GM12878 (cell line): ENCODE results near the gene RNASEH2B. TPM values are rescaled to one million over a fixed set of nuclear protein-coding genes. Genes with fewer than 3 reads are reported as not detected.

Source experiments
- ATAC-seq: fragments of 200-7000 bp; cut with Tn5 transposase; 3 replicates; pipeline ENCODE4 v1.9.1; 2020; ENCODE audit warnings: mild to moderate bottlenecking, moderate library complexity
- BruUV-seq: library from RNA; stranded (reverse); fragments of 400-500 nt; replicated peaks from 2 replicates; lab custom pipeline; 2021; lab: Mats Ljungman, UMichigan
- CTCF ChIA-PET: fragments of 300-600 bp; sonication (Branson Sonifier 250); formaldehyde crosslinking; extraction: SDS; loops from one replicate; lab custom pipeline; 2021; ENCODE audit warnings: inconsistent platforms; lab: Yijun Ruan, JAX
- POLR2A ChIA-PET: fragments of 350-600 bp; formaldehyde crosslinking; extraction: SDS; loops from one replicate; lab custom pipeline; 2021; ENCODE audit warnings: inconsistent platforms; lab: Charles Lee
- RAD21 ChIA-PET: fragments of 300-600 bp; sonication (Branson Sonifier 250); formaldehyde crosslinking; loops from one replicate; lab custom pipeline; 2023; ENCODE audit warnings: antibody characterized with exemption; ENCODE audit not compliant: unreplicated experiment; lab: Charles Lee
- SMC1A ChIA-PET: fragments of 300-600 bp; sonication (Branson Sonifier 250); formaldehyde crosslinking; loops from one replicate; lab custom pipeline; 2023; ENCODE audit not compliant: unreplicated experiment, uncharacterized antibody; lab: Charles Lee
- DNase-seq: peaks from one replicate; pipeline ENCODE4 v3.0.0-alpha.2; 2011; ENCODE audit warnings: low read depth, low spot score
- FAIRE-seq: peaks from 3 replicates; lab custom pipeline; 2011; peaks lifted over from hg19 to GRCh38; lab: Jason Lieb, UNC
- H2AFZ ChIP-seq: 2 replicates; pipeline ENCODE4 v1.6.0; 2011; ENCODE audit warnings: low read depth, low read length, control low read depth; ENCODE audit not compliant: control insufficient read depth
- H3K27ac ChIP-seq: 2 replicates; pipeline ENCODE4 v1.5.1; 2011; ENCODE audit warnings: control low read depth; ENCODE audit not compliant: control insufficient read depth, insufficient read depth
- H3K27me3 ChIP-seq, 2 experiments: replicated peaks in 1 of 2; 2 replicates each; pipeline versions ENCODE4 v1.6.0 to v1.6.1; 2011; ENCODE audit warnings: low read length in 1 of 2; ENCODE audit not compliant: control insufficient read depth in 2 of 2, insufficient read depth in 2 of 2
- H3K36me3 ChIP-seq, 2 experiments: 2 replicates each; pipeline ENCODE4 v1.5.1; 2011; ENCODE audit warnings: low read length in 1 of 2; ENCODE audit not compliant: control insufficient read depth in 2 of 2, insufficient read depth in 2 of 2
- H3K4me1 ChIP-seq: 2 replicates; pipeline ENCODE4 v1.6.1; 2011; ENCODE audit warnings: mild to moderate bottlenecking, low read length, moderate library complexity, mixed read lengths; ENCODE audit not compliant: control insufficient read depth, insufficient read depth
- H3K4me2 ChIP-seq: 2 replicates; pipeline ENCODE4 v1.6.0; 2011; ENCODE audit warnings: control low read depth; ENCODE audit not compliant: control insufficient read depth, insufficient read depth
- H3K4me3 ChIP-seq: fragments of 200-600 bp; sonication (generic); 2 replicates; pipeline ENCODE4 v1.5.1; 2016
- H3K79me2 ChIP-seq: 2 replicates; pipeline ENCODE4 v1.6.0; 2011; ENCODE audit warnings: low read length; ENCODE audit not compliant: control insufficient read depth, insufficient read depth
- H3K9ac ChIP-seq: 2 replicates; pipeline ENCODE4 v1.8.0; 2011; ENCODE audit warnings: low read length, control low read depth, mixed read lengths; ENCODE audit not compliant: control insufficient read depth, insufficient read depth
- H3K9me3 ChIP-seq: replicated peaks from 3 replicates; pipeline ENCODE4 v1.5.1; 2011; ENCODE audit warnings: mild to moderate bottlenecking, low read length; ENCODE audit not compliant: control insufficient read depth, insufficient read depth
- H4K20me1 ChIP-seq: 2 replicates; pipeline ENCODE4 v1.6.0; 2011; ENCODE audit not compliant: control insufficient read depth, insufficient read depth
- BHLHE40 ChIP-seq, 2 experiments: fragments of 450-650 bp in 1 of 2; IDR thresholded peaks; 2 replicates each; pipeline ENCODE4 v1.6.1; 2011 to 2017; ENCODE audit warnings: low read depth in 2 of 2, borderline replicate concordance in 1 of 2, improper control_type of control experiment in 1 of 2, low read length in 1 of 2, mild to moderate bottlenecking in 1 of 2
- CTCF ChIP-seq, 3 experiments: IDR thresholded peaks in 2 of 3; conservative IDR thresholded peaks in 1 of 3; 2 replicates each; pipeline ENCODE4 v1.5.1; 2011; ENCODE audit warnings: low read depth in 3 of 3, low read length in 3 of 3, mild to moderate bottlenecking in 3 of 3, control low read depth in 2 of 3, moderate library complexity in 2 of 3, inconsistent platforms in 1 of 3, mixed read lengths in 1 of 3; ENCODE audit not compliant: control insufficient read depth in 2 of 3, insufficient read depth in 1 of 3; ENCODE audit errors: extremely low read depth in 1 of 3
- FOS ChIP-seq: IDR thresholded peaks from 3 replicates; pipeline ENCODE4 v1.6.1; 2011; ENCODE audit warnings: borderline replicate concordance; ENCODE audit not compliant: insufficient read length; ENCODE audit errors: extremely low read depth
- GATAD2B ChIP-seq: fragments of 450-650 bp; conservative IDR thresholded peaks from 2 replicates; pipeline ENCODE4 v1.6.1; 2017; ENCODE audit warnings: low read depth, mild to moderate bottlenecking, moderate library complexity
- NR2C2 ChIP-seq: IDR thresholded peaks from 2 replicates; pipeline ENCODE4 v1.6.1; 2011; ENCODE audit warnings: borderline replicate concordance, low read depth; ENCODE audit not compliant: control insufficient read depth, insufficient read length
- RUNX3 ChIP-seq: IDR thresholded peaks from 2 replicates; pipeline ENCODE4 v1.6.1; 2012; ENCODE audit warnings: low read length, inconsistent platforms
- SUPT20H ChIP-seq: IDR thresholded peaks from 2 replicates; pipeline ENCODE4 v1.6.1; 2011; ENCODE audit warnings: low read depth, mild to moderate bottlenecking, low read length, moderate library complexity, borderline replicate concordance; ENCODE audit not compliant: control insufficient read depth
- TAF1 ChIP-seq: IDR thresholded peaks from 2 replicates; pipeline ENCODE4 v1.6.1; 2011; ENCODE audit warnings: mild to moderate bottlenecking, low read depth, low read length, borderline replicate concordance
- WGBS: methylation state at CpG from one replicate; pipeline ENCODE4 v1.1.6; 2016; ENCODE audit warnings: low lambda C conversion rate; ENCODE audit not compliant: insufficient replicate concordance, insufficient coverage; ENCODE audit errors: missing lambda C conversion rate; 5-methylcytosine and 5-hydroxymethylcytosine counted together
- in situ Hi-C: fragments of 300-500 bp; cut with MboI; formaldehyde crosslinking; loops from 9 replicates; pipeline ENCODE4 v1.14.3; 2018; ENCODE audit warnings: mixed read lengths
- intact Hi-C: fragments of 100-400 bp; cut with micrococcal nuclease; formaldehyde crosslinking; loops from one replicate; pipeline ENCODE4 v1.14.2; 2022; ENCODE audit not compliant: unreplicated experiment
- polyA plus RNA-seq, 11 experiments: library from polyadenylated mRNA; depleted of rRNA in 4 of 11; unstranded in 6 of 11; stranded (reverse) in 5 of 11; fragments of >200 nt; fragmentation: Nextera tagmentation in 4 of 11; fragmentation: Illumina TruSeq in 1 of 11; extraction: Ambion mirVana in 4 of 11; extraction: Trizol in 1 of 11; gene quantifications; 1 replicate in 1 of 11; 2 replicates in 10 of 11; pipeline versions ENCODE4 v1.2.1 to v1.2.3, GENCODE V29; 2011 to 2016; ENCODE audit warnings: inconsistent platforms in 2 of 11, missing spikeins in 2 of 11, low read depth in 1 of 11
- total RNA-seq, 4 experiments: library from RNA; depleted of rRNA in 3 of 4; stranded (reverse); fragments of >200 nt in 3 of 4; fragmentation: Illumina TruSeq in 1 of 4; extraction: Trizol in 1 of 4; gene quantifications; 2 replicates each; pipeline versions ENCODE4 v1.2.1 to v1.2.3, GENCODE V29; 2013 to 2021
- TF ChIP-seq, protein P1 (sequence below): IDR thresholded peaks from 2 replicates; pipeline ENCODE4 v1.6.1; 2012; ENCODE audit warnings: low read depth, low read length, improper control_type of control experiment
- TF ChIP-seq, protein P2 (sequence below): fragments of 150-350 bp; IDR thresholded peaks from 2 replicates; pipeline ENCODE4 v1.6.1; 2016; ENCODE audit warnings: low read depth, low read length
- TF ChIP-seq, protein P3 (sequence below): fragments of 450-650 bp; conservative IDR thresholded peaks from 2 replicates; pipeline ENCODE4 v1.6.1; 2017; ENCODE audit warnings: mild to moderate bottlenecking, moderate library complexity
- TF ChIP-seq, protein P4 (sequence below): fragments of 450-650 bp; formaldehyde crosslinking; IDR thresholded peaks from 2 replicates; pipeline ENCODE4 v1.5.0; 2022; ENCODE audit warnings: mild to moderate bottlenecking, missing genetic modification characterization

RNASEH2B gene
- total and polyA plus RNA-seq, 10 of the 15 experiments (the other 5 are each of a cell fraction or from before 2014, with no cell fraction given): 64.9 to 148 (median 97.3) TPM

DNA sequence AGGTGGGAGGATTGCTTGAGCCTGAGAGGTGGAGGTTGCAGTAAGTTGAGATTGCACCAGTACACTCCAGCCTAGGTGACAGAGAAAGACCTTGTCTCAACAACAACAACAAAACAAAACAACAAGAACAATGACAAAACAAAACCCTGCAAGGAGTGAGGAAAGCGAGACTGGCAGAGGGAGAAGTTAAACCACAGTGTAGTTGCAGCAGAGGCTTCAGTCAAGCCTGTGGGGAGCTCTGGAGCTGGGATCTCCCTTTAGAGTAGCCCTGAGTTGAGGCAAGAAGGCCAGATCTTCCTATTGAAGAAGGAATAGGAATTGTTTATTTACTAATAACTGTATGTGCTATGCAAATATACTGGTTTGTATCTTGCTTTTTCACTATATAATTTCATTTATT lies 25.3 kb upstream of the RNASEH2B start:
- Histone ChIP-seq H4K20me1 (no peaks in the 10 kb centered on the region), H2AFZ (no peak overlapping the region), H3K27ac (no peak overlapping the region), H3K27me3 (no peaks in the 10 kb centered on the region), H3K4me2 (no peak overlapping the region), H3K79me2 (no peaks in the 10 kb centered on the region), H3K36me3 (no peaks in the 10 kb centered on the region), H3K9me3 (peaks cover 2% of the 10 kb centered on the region; the same call in 1 of the 3 replicates), H3K4me3 (no peak overlapping the region), H3K9ac (no peak overlapping the region), H3K4me1 (peaks cover 9% of the 10 kb centered on the region)
- no TSS peak for BruUV-seq
- WGBS: 95% methylated on average over 1 of the region's 1 CpG
- ChIA-PET CTCF (no interaction called here), RAD21 (no interaction called here), POLR2A (interaction anchor here (0.6 to 0.9 kb wide), 2 partner anchors 12 to 17 kb away, joined by 3 to 6 read pairs; no protein-coding TSS in a partner anchor), SMC1A (interaction anchor here (0.9 to 2.1 kb wide), 2 partner anchors 8 to 19 kb away, joined by 6 to 7 read pairs; no protein-coding TSS in a partner anchor)
- DNase-seq (no peak), ATAC-seq (no peak), FAIRE-seq (no peak)
- intact Hi-C loops: no loop called here
- in situ Hi-C loops: no loop called here
- TF ChIP-seq NR2C2 (no peak), CTCF (IDR thresholded peaks at IDR 0.05 in 2 of 3, conservative IDR thresholded peaks at IDR 0.05 in 1 of 3; ENCODE audit: control insufficient read depth in 2 of 3, extremely low read depth in 1 of 3, insufficient read depth in 1 of 3, low read depth in 3 of 3, low read length in 3 of 3) (no peak), BHLHE40 (IDR thresholded peaks at IDR 0.05; ENCODE audit: borderline replicate concordance in 1 of 2, low read depth in 2 of 2, low read length in 1 of 2) (no peak), FOS (no peak), SUPT20H (no peak), TAF1 (no peak), GATAD2B (no peak), RUNX3 (no peak)
- TF ChIP-seq, protein P1, sequence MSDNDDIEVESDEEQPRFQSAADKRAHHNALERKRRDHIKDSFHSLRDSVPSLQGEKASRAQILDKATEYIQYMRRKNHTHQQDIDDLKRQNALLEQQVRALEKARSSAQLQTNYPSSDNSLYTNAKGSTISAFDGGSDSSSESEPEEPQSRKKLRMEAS: no peak
- TF ChIP-seq, protein P2, sequence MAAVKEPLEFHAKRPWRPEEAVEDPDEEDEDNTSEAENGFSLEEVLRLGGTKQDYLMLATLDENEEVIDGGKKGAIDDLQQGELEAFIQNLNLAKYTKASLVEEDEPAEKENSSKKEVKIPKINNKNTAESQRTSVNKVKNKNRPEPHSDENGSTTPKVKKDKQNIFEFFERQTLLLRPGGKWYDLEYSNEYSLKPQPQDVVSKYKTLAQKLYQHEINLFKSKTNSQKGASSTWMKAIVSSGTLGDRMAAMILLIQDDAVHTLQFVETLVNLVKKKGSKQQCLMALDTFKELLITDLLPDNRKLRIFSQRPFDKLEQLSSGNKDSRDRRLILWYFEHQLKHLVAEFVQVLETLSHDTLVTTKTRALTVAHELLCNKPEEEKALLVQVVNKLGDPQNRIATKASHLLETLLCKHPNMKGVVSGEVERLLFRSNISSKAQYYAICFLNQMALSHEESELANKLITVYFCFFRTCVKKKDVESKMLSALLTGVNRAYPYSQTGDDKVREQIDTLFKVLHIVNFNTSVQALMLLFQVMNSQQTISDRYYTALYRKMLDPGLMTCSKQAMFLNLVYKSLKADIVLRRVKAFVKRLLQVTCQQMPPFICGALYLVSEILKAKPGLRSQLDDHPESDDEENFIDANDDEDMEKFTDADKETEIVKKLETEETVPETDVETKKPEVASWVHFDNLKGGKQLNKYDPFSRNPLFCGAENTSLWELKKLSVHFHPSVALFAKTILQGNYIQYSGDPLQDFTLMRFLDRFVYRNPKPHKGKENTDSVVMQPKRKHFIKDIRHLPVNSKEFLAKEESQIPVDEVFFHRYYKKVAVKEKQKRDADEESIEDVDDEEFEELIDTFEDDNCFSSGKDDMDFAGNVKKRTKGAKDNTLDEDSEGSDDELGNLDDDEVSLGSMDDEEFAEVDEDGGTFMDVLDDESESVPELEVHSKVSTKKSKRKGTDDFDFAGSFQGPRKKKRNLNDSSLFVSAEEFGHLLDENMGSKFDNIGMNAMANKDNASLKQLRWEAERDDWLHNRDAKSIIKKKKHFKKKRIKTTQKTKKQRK: no peak
- TF ChIP-seq, protein P3, sequence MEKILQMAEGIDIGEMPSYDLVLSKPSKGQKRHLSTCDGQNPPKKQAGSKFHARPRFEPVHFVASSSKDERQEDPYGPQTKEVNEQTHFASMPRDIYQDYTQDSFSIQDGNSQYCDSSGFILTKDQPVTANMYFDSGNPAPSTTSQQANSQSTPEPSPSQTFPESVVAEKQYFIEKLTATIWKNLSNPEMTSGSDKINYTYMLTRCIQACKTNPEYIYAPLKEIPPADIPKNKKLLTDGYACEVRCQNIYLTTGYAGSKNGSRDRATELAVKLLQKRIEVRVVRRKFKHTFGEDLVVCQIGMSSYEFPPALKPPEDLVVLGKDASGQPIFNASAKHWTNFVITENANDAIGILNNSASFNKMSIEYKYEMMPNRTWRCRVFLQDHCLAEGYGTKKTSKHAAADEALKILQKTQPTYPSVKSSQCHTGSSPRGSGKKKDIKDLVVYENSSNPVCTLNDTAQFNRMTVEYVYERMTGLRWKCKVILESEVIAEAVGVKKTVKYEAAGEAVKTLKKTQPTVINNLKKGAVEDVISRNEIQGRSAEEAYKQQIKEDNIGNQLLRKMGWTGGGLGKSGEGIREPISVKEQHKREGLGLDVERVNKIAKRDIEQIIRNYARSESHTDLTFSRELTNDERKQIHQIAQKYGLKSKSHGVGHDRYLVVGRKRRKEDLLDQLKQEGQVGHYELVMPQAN: no peak
- TF ChIP-seq, protein P4, sequence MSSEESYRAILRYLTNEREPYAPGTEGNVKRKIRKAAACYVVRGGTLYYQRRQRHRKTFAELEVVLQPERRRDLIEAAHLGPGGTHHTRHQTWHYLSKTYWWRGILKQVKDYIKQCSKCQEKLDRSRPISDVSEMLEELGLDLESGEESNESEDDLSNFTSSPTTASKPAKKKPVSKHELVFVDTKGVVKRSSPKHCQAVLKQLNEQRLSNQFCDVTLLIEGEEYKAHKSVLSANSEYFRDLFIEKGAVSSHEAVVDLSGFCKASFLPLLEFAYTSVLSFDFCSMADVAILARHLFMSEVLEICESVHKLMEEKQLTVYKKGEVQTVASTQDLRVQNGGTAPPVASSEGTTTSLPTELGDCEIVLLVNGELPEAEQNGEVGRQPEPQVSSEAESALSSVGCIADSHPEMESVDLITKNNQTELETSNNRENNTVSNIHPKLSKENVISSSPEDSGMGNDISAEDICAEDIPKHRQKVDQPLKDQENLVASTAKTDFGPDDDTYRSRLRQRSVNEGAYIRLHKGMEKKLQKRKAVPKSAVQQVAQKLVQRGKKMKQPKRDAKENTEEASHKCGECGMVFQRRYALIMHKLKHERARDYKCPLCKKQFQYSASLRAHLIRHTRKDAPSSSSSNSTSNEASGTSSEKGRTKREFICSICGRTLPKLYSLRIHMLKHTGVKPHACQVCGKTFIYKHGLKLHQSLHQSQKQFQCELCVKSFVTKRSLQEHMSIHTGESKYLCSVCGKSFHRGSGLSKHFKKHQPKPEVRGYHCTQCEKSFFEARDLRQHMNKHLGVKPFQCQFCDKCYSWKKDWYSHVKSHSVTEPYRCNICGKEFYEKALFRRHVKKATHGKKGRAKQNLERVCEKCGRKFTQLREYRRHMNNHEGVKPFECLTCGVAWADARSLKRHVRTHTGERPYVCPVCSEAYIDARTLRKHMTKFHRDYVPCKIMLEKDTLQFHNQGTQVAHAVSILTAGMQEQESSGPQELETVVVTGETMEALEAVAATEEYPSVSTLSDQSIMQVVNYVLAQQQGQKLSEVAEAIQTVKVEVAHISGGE (CRISPR knock-in tag): no peak
